ENCODE results near the gene JAKMIP1. TPM values are rescaled to one million over a fixed set of nuclear protein-coding genes. Genes with fewer than 3 reads are reported as not detected.

Gene JAKMIP1
- total RNA-seq, 1 donor from 2014 or later, result 0.13 TPM

DNA sequence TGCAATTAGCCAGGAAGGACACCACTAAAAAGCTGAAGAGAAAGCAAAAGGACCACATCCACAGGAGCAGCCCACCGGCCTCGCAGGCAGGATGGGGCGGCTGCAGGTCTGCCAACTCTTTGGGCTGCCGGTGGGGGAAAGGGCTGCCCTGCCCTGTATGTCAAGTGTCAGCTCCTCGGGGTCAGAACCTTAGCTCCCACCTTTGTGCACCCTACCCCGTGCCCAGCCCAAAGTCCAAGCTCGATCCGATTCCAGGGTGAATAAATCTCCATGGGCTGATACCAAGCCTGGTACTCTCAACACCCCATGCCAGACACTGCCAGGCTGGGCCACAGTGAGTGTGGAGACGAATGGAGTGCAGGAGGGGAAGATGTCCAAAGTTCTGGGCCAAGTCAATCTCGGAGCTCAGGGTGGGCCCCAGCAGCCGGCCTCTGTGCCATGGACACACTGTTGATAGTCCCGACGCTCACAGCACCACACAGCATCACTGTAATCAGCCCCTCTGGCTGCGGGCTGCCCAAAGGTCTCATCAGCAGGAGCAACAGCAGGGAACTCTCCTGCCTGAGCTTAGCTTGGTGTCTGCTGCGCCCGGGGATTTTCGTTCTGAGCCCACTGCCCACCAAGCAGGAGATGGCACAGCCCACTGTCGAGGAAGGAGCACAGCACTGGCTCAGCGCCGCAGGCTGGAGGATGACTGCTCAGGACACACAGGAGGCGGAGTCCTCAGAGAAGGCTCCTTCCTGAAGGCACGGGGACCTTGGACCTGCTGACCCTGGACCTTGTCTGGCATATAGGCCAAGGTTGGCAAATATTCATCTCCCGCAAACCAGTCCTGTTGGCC lies 84.4 kb downstream of the JAKMIP1 start:
- H3K4me3 Mint-ChIP-seq, result no peak overlapping the region
- ChIA-PET POLR2A (no interaction called here), CTCF (no interaction called here)
- no peak for DNase-seq
- peaks cover 4% of the 10 kb centered on the region for H3K27me3 Mint-ChIP-seq
- intact Hi-C loops (cut with micrococcal nuclease), result no loop called here
- ATAC-seq (ENCODE audit: low read depth), result no peak
- no peaks in the 10 kb centered on the region for H3K9me3 Mint-ChIP-seq
- H3K36me3 Mint-ChIP-seq (ENCODE audit: low read depth), result no peaks in the 10 kb centered on the region
- no peak overlapping the region for H3K27ac Mint-ChIP-seq
- TF ChIP-seq, protein P1, sequence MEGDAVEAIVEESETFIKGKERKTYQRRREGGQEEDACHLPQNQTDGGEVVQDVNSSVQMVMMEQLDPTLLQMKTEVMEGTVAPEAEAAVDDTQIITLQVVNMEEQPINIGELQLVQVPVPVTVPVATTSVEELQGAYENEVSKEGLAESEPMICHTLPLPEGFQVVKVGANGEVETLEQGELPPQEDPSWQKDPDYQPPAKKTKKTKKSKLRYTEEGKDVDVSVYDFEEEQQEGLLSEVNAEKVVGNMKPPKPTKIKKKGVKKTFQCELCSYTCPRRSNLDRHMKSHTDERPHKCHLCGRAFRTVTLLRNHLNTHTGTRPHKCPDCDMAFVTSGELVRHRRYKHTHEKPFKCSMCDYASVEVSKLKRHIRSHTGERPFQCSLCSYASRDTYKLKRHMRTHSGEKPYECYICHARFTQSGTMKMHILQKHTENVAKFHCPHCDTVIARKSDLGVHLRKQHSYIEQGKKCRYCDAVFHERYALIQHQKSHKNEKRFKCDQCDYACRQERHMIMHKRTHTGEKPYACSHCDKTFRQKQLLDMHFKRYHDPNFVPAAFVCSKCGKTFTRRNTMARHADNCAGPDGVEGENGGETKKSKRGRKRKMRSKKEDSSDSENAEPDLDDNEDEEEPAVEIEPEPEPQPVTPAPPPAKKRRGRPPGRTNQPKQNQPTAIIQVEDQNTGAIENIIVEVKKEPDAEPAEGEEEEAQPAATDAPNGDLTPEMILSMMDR (IDR thresholded peaks at IDR 0.05), result no peak
- H3K4me1 Mint-ChIP-seq, result no peaks in the 10 kb centered on the region

DNA sequence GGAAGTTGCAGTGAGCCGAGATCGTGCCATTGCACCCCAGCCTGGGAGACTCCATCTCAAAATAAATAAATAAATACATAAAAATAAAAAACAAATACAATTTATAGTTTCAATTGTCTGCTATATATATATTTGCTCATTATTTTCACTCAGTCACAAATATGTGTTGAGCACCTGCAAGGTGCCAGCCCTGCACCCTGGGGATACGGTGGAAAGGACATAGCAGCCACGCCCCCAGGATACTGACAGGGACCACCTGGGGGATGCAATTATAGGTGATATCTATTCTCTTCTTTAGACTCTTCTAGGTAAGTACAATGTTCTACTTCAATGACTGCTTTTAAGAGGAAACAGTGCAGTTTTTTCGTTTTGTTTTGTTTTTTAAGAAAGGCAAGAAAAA lies 85.0 kb downstream of the JAKMIP1 start:
- TF ChIP-seq, protein P1 (IDR thresholded peaks at IDR 0.05), result no peak
- no peaks in the 10 kb centered on the region for H3K9me3 Mint-ChIP-seq
- DNase-seq, result no peak
- no peak overlapping the region for H3K27ac Mint-ChIP-seq
- no peaks in the 10 kb centered on the region for H3K4me1 Mint-ChIP-seq
- H3K4me3 Mint-ChIP-seq, result no peak overlapping the region
- no peaks in the 10 kb centered on the region for H3K36me3 Mint-ChIP-seq (ENCODE audit: low read depth)
- ATAC-seq (ENCODE audit: low read depth), result no peak
- H3K27me3 Mint-ChIP-seq, result peaks cover 4% of the 10 kb centered on the region
- intact Hi-C loops (cut with micrococcal nuclease), result no loop called here
- ChIA-PET CTCF (no interaction called here), POLR2A (no interaction called here)

DNA sequence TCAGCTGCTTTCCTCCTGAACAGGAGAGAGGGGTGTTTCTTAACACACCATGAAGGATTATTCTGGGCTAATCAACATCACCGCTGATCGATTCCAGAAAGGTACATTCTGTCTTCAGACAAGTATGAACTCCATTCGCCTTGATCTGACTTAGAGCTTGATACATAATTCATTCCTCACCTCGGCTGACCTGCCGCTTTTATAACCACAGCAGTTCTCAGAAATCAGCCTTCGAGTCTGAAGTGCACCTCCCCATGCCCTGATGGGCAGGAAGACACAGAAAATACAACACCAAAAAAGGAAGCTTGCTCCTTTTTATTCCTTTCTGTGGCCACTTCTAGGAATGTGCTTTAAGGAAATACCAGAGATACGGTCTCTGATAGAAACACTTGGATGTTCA lies 85.7 kb downstream of the JAKMIP1 start:
- TF ChIP-seq, protein P1 (IDR thresholded peaks at IDR 0.05), result no peak
- H3K36me3 Mint-ChIP-seq (ENCODE audit: low read depth), result no peaks in the 10 kb centered on the region
- ATAC-seq (ENCODE audit: low read depth) (no peak), DNase-seq (no peak)
- no peak overlapping the region for H3K4me3 Mint-ChIP-seq
- intact Hi-C loops (cut with micrococcal nuclease), result no loop called here
- POLR2A ChIA-PET, result no interaction called here
- H3K27me3 Mint-ChIP-seq, result peaks cover 4% of the 10 kb centered on the region
- H3K4me1 Mint-ChIP-seq, result no peaks in the 10 kb centered on the region
- no peaks in the 10 kb centered on the region for H3K9me3 Mint-ChIP-seq
- no peak overlapping the region for H3K27ac Mint-ChIP-seq
- CTCF ChIA-PET, result no interaction called here

DNA sequence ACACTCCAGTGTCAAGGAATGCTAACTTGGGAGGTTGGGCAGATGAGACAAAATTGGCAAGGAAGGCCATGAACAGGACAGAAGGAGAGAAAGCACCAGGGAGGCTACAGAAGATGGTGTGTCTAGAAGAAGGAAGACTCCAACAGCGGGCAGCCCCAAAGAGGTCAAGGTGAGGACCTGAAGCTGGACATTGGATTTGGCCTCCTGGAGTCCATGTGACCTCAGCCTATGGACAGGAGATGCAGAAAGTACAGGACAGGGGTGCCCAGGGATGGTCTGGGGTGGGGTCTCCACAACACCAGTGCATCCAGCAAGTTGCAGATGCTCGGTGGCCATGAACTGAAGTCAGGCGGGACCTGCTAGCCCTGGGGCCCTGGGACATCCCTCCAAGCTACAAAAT lies 86.2 kb downstream of the JAKMIP1 start:
- POLR2A ChIA-PET, result no interaction called here

DNA sequence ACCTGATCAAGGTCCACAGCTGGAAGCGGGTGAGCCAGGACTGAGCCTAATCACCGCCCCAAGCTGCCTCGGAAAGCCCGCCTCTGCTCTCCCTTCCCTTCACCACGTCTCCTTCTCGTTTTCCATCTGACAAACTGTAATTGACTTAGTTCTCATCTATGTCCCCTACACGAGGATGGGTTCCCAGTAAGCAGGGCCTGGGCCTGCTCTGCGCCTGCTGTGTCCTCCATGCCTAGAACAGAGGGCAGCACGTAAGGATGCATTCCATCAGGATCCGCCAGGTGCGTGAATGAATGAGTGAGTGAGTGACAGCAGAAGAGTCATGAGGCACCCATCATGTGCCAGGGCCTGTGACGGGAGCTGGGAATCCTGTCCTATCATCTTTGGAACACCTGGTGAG lies 86.7 kb downstream of the JAKMIP1 start:
- CTCF ChIA-PET, result no interaction called here
- ATAC-seq (ENCODE audit: low read depth) (no peak), DNase-seq (no peak)
- no peak overlapping the region for H3K4me3 Mint-ChIP-seq
- peaks cover 4% of the 10 kb centered on the region for H3K27me3 Mint-ChIP-seq
- POLR2A ChIA-PET, result no interaction called here
- H3K27ac Mint-ChIP-seq, result no peak overlapping the region
- H3K9me3 Mint-ChIP-seq, result no peaks in the 10 kb centered on the region
- H3K4me1 Mint-ChIP-seq, result no peaks in the 10 kb centered on the region
- H3K36me3 Mint-ChIP-seq (ENCODE audit: low read depth), result no peaks in the 10 kb centered on the region
- intact Hi-C loops (cut with micrococcal nuclease), result no loop called here
- TF ChIP-seq, protein P1 (IDR thresholded peaks at IDR 0.05), result no peak

More for the DNA sequence above, 86.2 kb downstream of the JAKMIP1 start:
- Mint-ChIP-seq H3K27ac (no peak overlapping the region), H3K27me3 (peaks cover 4% of the 10 kb centered on the region), H3K9me3 (no peaks in the 10 kb centered on the region), H3K4me1 (no peaks in the 10 kb centered on the region), H3K4me3 (no peak overlapping the region), H3K36me3 (ENCODE audit: low read depth) (no peaks in the 10 kb centered on the region)
- intact Hi-C loops (cut with micrococcal nuclease), result no loop called here
- no peak for DNase-seq
- TF ChIP-seq, protein P1 (IDR thresholded peaks at IDR 0.05), result no peak
- CTCF ChIA-PET, result no interaction called here
- ATAC-seq (ENCODE audit: low read depth), result no peak

Data from activated B cell treated with CpG ODN at 0.5 μM for 24 hours (primary cell).